Measurements from ENCODE around the gene COX8A. TPM values are rescaled to one million over a fixed set of nuclear protein-coding genes. Genes with fewer than 3 reads are reported as not detected.

Gene COX8A
- total RNA-seq, 1 donor from 2014 or later, result 212 TPM

DNA sequence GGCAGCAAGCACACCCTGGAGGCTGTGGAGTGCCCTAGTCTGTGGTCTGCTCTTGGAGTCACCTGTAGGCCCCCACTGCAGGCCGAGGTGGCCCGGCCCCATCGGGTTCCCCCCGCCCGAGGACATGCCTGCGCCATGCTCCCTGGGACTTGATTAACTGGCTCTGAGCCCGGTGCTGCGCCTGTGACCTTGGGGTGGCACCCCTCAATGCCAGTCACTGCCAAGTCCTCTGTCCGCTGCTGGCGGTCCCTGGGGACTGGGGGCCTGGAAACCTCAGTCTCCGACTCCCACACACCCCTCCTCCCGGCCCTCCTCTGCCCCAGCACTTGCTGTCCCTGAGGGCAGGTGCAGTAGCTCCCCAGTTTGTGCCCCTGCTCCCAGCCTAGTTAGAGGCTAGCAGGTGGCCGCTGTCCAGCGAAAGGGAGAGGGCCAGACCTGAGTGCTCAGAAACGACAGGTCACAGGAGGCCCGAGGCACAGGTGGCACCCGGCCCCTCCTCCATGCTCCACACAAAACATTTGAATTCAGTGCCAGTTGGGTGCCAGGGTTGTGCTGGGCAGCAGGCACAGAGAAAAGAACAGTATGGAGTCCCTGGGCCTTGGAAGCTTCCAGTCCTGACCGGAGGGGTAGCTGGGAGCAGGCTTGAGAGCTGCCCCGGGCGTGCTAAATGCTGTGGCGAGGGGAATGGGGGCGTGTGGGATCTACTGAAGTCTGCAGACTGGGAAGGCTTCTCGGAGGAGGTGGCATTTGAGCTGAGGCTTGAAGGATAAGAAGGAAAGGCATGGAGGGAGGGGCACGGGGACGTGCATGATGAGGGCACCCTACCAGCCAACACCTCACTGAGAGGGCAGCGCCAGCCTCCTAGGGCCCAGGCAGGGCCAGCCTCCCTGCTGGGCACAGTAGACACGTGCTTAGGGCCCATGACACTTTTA, 45.0 kb downstream of the COX8A start:
- TF ChIP-seq, protein P1, sequence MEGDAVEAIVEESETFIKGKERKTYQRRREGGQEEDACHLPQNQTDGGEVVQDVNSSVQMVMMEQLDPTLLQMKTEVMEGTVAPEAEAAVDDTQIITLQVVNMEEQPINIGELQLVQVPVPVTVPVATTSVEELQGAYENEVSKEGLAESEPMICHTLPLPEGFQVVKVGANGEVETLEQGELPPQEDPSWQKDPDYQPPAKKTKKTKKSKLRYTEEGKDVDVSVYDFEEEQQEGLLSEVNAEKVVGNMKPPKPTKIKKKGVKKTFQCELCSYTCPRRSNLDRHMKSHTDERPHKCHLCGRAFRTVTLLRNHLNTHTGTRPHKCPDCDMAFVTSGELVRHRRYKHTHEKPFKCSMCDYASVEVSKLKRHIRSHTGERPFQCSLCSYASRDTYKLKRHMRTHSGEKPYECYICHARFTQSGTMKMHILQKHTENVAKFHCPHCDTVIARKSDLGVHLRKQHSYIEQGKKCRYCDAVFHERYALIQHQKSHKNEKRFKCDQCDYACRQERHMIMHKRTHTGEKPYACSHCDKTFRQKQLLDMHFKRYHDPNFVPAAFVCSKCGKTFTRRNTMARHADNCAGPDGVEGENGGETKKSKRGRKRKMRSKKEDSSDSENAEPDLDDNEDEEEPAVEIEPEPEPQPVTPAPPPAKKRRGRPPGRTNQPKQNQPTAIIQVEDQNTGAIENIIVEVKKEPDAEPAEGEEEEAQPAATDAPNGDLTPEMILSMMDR (IDR thresholded peaks at IDR 0.05), result no peak
- H3K27me3 ChIP-seq (ENCODE audit: low read depth), result no peaks in the 10 kb centered on the region
- peak in 1 of 2 donors; percentile 6 for ATAC-seq
- no peaks in the 10 kb centered on the region for H3K4me1 ChIP-seq
- no peaks in the 10 kb centered on the region for H3K36me3 ChIP-seq
- no peak overlapping the region for H3K27ac ChIP-seq
- no peak for DNase-seq
- no peak overlapping the region for H3K4me3 ChIP-seq
- no peaks in the 10 kb centered on the region for H3K9me3 ChIP-seq
- intact Hi-C loops (cut with DNase I), result no loop called here

DNA sequence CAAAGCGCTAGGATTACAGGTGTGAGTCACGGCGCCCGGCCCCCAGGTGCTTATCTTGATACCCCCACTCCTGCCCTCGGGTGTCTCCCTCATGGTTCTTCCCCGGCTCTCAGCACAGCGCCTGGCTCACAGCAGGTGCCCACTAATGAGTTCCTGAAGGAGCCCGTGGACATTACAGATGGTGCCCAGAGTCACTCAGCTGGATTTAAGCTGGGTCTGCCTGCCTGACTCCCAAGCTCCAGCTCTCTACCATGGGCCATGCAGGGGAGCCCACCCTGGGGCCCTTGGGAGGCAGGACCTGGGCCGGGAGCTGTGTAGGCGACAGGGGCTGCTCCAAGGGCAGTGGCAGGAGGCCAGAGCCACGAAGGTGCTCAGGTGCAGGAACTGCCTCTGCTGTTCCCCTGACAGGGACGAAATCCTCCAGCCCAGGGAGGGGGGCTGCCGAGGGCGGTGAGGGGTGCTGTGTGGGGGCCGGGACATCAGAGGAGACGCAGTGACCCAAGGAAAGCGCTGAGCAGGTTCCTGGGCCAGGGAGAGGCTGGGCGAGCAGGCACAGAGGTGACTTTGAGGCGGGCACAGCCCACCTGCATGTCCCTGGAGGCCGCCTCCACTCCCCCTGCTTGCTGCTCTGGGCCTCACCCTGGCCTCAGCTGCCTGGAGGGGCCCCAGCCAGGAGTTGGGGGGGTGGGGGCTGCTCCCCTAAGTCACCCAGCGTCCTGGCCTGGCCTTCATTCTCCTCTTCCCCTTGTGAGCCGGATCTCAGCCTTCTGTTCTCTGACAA, 46.7 kb downstream of the COX8A start:
- ATAC-seq (no peak), DNase-seq (no peak)
- H3K4me3 ChIP-seq, result no peak overlapping the region
- H3K36me3 ChIP-seq, result no peaks in the 10 kb centered on the region
- H3K27me3 ChIP-seq (ENCODE audit: low read depth), result no peaks in the 10 kb centered on the region
- TF ChIP-seq, protein P1 (IDR thresholded peaks at IDR 0.05), result no peak
- no peaks in the 10 kb centered on the region for H3K4me1 ChIP-seq
- intact Hi-C loops (cut with DNase I), result no loop called here
- no peak overlapping the region for H3K27ac ChIP-seq
- no peaks in the 10 kb centered on the region for H3K9me3 ChIP-seq

DNA sequence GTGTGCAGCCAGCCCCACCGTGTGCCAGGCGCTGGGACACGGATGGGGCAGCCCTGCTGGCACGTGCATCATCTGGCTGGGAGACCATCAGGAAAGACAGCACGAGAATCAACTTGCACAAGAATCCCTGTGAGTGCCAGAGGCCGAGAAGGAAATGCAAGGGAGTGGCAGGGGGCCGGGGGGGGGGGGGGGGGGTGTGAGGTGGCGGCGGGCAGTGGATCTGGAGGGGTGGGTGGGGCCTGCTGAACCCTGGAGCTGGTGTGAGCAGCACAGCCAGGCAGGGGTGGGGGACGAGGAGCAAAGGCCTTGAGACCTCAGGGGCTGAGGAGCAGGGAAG, 47.3 kb downstream of the COX8A start:
- Histone ChIP-seq H3K4me3 (no peak overlapping the region), H3K36me3 (no peaks in the 10 kb centered on the region), H3K27me3 (ENCODE audit: low read depth) (no peaks in the 10 kb centered on the region), H3K27ac (no peak overlapping the region), H3K4me1 (no peaks in the 10 kb centered on the region), H3K9me3 (no peaks in the 10 kb centered on the region)
- ATAC-seq (no peak), DNase-seq (no peak)
- intact Hi-C loops (cut with DNase I), result no loop called here
- TF ChIP-seq, protein P1 (IDR thresholded peaks at IDR 0.05), result no peak

DNA sequence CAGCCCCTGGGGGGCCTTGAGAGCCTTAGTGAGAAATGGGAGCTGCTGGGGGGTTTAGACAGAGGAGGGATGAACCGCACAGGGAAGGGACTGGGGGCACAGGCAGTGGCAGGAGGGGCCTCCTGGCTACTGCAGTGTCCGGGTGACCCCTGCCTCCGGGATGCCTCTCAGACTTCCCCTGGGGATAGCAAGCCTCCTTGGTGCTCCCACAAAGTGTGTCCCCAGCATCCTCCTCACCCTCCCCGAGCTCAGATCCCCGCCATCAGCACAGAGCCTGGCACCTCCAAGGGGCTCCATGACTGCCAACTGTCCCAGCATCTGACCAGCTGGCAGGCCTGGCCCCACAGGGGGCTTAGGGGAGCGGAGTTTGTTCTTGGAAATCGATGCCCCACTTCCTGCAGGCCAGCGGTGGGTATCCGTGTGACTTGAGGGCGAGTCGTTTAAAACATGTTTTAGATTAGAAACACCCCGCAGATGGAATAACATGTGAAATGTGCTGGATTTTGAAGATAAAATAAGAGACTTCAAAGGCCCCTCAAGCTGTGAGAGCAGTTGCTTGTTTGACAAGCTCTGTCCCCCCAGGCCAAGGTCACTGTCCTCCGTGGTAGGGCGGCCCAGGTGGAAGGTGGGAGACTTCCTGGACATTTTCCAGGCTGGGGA, 47.8 kb downstream of the COX8A start:
- Histone ChIP-seq H3K4me1 (no peaks in the 10 kb centered on the region), H3K36me3 (no peaks in the 10 kb centered on the region), H3K4me3 (no peak overlapping the region), H3K27ac (no peak overlapping the region), H3K9me3 (no peaks in the 10 kb centered on the region), H3K27me3 (ENCODE audit: low read depth) (no peaks in the 10 kb centered on the region)
- DNase-seq (no peak), ATAC-seq (no peak)
- intact Hi-C loops (cut with DNase I), result no loop called here
- TF ChIP-seq, protein P1 (IDR thresholded peaks at IDR 0.05), result no peak
